HFFc6 (cell line): Measurements from ENCODE around the gene ROCK2. TPM values are rescaled to one million over a fixed set of nuclear protein-coding genes. Genes with fewer than 3 reads are reported as not detected.

Source experiments
- DNase-seq: peaks from one replicate; pipeline ENCODE4 v3.0.0-alpha.2; 2018
- H3K27ac Mint-ChIP-seq: 2 replicates; pipeline ENCODE4 v1.8.0; 2020; ENCODE audit warnings: mild to moderate bottlenecking, mixed read lengths
- H3K27me3 Mint-ChIP-seq: 2 replicates; pipeline ENCODE4 v1.8.0; 2021; ENCODE audit warnings: mild to moderate bottlenecking, moderate library complexity, mixed read lengths; ENCODE audit not compliant: insufficient read depth
- H3K36me3 Mint-ChIP-seq: 2 replicates; pipeline ENCODE4 v1.8.0; 2021; ENCODE audit warnings: low read depth, mixed read lengths
- H3K4me1 Mint-ChIP-seq: 2 replicates; pipeline ENCODE4 v1.8.0; 2020; ENCODE audit warnings: low read depth, mixed read lengths
- H3K4me3 Mint-ChIP-seq: 2 replicates; pipeline ENCODE4 v1.8.0; 2020; ENCODE audit warnings: mild to moderate bottlenecking, moderate library complexity, mixed read lengths
- H3K9me3 Mint-ChIP-seq: 2 replicates; pipeline ENCODE4 v1.8.0; 2020; ENCODE audit warnings: mild to moderate bottlenecking, mixed read lengths
- CTCF ChIP-seq: fragments of 200-600 bp; sonication (generic); IDR thresholded peaks from 2 replicates; pipeline ENCODE4 v1.5.0; 2021; ENCODE audit warnings: antibody characterized with exemption, mild to moderate bottlenecking
- total RNA-seq, 6 experiments: library from RNA; stranded (reverse); fragmentation: NEBNext Ultra II Directional; extraction: Animal tissue kit (Norgen Biotek cat#: 25700); gene quantifications; 2 replicates in 1 of 6; 3 replicates in 5 of 6; pipeline ENCODE4 v1.2.3, GENCODE V29; 2021

Gene ROCK2
- total RNA-seq, 6 experiments from 2014 or later: 41.6 to 54.3 (median 51.7) TPM

GRCh38 chr2:11154923-11155380 is 189.5 kb downstream of the ROCK2 start:
- Mint-ChIP-seq H3K27ac (peak overlapping the region; percentile 89), H3K36me3 (no peaks in the 10 kb centered on the region), H3K27me3 (peaks cover 6% of the 10 kb centered on the region), H3K4me1 (peaks cover 12% of the 10 kb centered on the region), H3K9me3 (no peaks in the 10 kb centered on the region), H3K4me3 (peak overlapping the region; percentile 75)
- peak; percentile 93 for DNase-seq
- TF ChIP-seq CTCF: no peak

GRCh38 chr2:11154016-11154922 is 190.2 kb downstream of the ROCK2 start:
- Mint-ChIP-seq H3K27ac (peak overlapping the region; percentile 89), H3K9me3 (no peaks in the 10 kb centered on the region), H3K27me3 (peaks cover 6% of the 10 kb centered on the region), H3K36me3 (no peaks in the 10 kb centered on the region), H3K4me1 (peaks cover 12% of the 10 kb centered on the region), H3K4me3 (peak overlapping the region; percentile 75)
- no peak for TF ChIP-seq CTCF
- no peak for DNase-seq

- no peak overlapping the region for H3K27ac Mint-ChIP-seq
- no peak for DNase-seq
- H3K9me3 Mint-ChIP-seq: 0 out of 2 replicates have a peak, but pooled peaks cover under 1% of the 10 kb centered on the region
- H3K36me3 Mint-ChIP-seq: no peaks in the 10 kb centered on the region
- peaks cover 12% of the 10 kb centered on the region for H3K4me1 Mint-ChIP-seq
- no peak overlapping the region for H3K4me3 Mint-ChIP-seq
- no peak for TF ChIP-seq CTCF
- peaks cover 6% of the 10 kb centered on the region for H3K27me3 Mint-ChIP-seq
Measured at GRCh38 chr2:11152591-11152990, 191.8 kb downstream of the ROCK2 start.

GRCh38 chr2:11147263-11147662 is 197.2 kb downstream of the ROCK2 start:
- no peak overlapping the region for H3K4me3 Mint-ChIP-seq
- H3K9me3 Mint-ChIP-seq: peaks cover 6% of the 10 kb centered on the region; the same call in 1 of the 2 replicates
- H3K36me3 Mint-ChIP-seq: no peaks in the 10 kb centered on the region
- no peak for DNase-seq
- no peak overlapping the region for H3K27ac Mint-ChIP-seq
- no peak for TF ChIP-seq CTCF
- H3K27me3 Mint-ChIP-seq: peaks cover 33% of the 10 kb centered on the region
- H3K4me1 Mint-ChIP-seq: no peaks in the 10 kb centered on the region; the same call in 1 of the 2 replicates

- Mint-ChIP-seq H3K4me3 (no peak overlapping the region), H3K36me3 (no peaks in the 10 kb centered on the region), H3K4me1 (no peaks in the 10 kb centered on the region; the same call in 1 of the 2 replicates), H3K27me3 (peaks cover 34% of the 10 kb centered on the region), H3K27ac (no peak overlapping the region), H3K9me3 (peaks cover 6% of the 10 kb centered on the region; the same call in 1 of the 2 replicates)
- no peak for DNase-seq
- no peak for TF ChIP-seq CTCF
Measured at GRCh38 chr2:11146076-11146475, 198.4 kb downstream of the ROCK2 start.
